HepG2 (cell line): ENCODE measurements around the gene CORO7. TPM values are rescaled to one million over a fixed set of nuclear protein-coding genes. Genes with fewer than 3 reads are reported as not detected.

ENCODE experiments used
- ASH2L ChIP-seq: fragments of 300-600, 200-600 bp; sonication (generic); IDR thresholded peaks from 2 replicates; pipeline ENCODE4 v1.7.0; 2017; ENCODE audit warnings: low read depth, mild to moderate bottlenecking, moderate library complexity, mixed read lengths, low read length; ENCODE audit not compliant: insufficient read length
- BCL6 ChIP-seq: IDR thresholded peaks from 2 replicates; pipeline ENCODE4 v1.6.1; 2016; ENCODE audit warnings: missing genetic modification reagents, missing compliant biosample characterization
- ELF1 ChIP-seq: sonication (generic); formaldehyde crosslinking; IDR thresholded peaks from 2 replicates; pipeline ENCODE4 v1.4.0; 2020; ENCODE audit warnings: missing genetic modification reagents
- ELF3 ChIP-seq: IDR thresholded peaks from 2 replicates; pipeline ENCODE4 v1.6.1; 2016; ENCODE audit warnings: missing genetic modification reagents, missing compliant biosample characterization
- FOSL1 ChIP-seq: sonication (generic); formaldehyde crosslinking; IDR thresholded peaks from 2 replicates; pipeline ENCODE4 v1.9.0; 2021; ENCODE audit warnings: missing genetic modification reagents, borderline replicate concordance
- GABPA ChIP-seq, 2 experiments: IDR thresholded peaks; 2 replicates each; pipeline ENCODE4 v1.6.1; 2011 to 2016; ENCODE audit warnings: low read depth in 2 of 2, low read length in 1 of 2, missing biosample characterization in 1 of 2, missing genetic modification characterization in 1 of 2
- HNRNPK ChIP-seq: fragments of 200-400 bp; formaldehyde crosslinking; IDR thresholded peaks from 2 replicates; pipeline ENCODE4 v1.6.1; 2018; ENCODE audit warnings: low read length, low read depth, moderate library complexity, mild to moderate bottlenecking; ENCODE audit not compliant: poor library complexity, severe bottlenecking
- MBNL3 ChIP-seq: fragments of 250-450 bp; sonication (Bioruptor Pico); conservative IDR thresholded peaks from 2 replicates; pipeline ENCODE4 v1.8.0; 2022; ENCODE audit warnings: mild to moderate bottlenecking, inconsistent platforms
- NR2F1 ChIP-seq, 2 experiments: fragments of 450-650 bp in 1 of 2; formaldehyde crosslinking in 1 of 2; IDR thresholded peaks; 2 replicates each; pipeline versions ENCODE4 v1.5.0 to v1.6.1; 2016 to 2020; ENCODE audit warnings: mild to moderate bottlenecking in 1 of 2, missing compliant biosample characterization in 1 of 2, missing genetic modification reagents in 1 of 2, moderate library complexity in 1 of 2
- RCOR2 ChIP-seq: IDR thresholded peaks from 2 replicates; pipeline ENCODE4 v1.6.1; 2016; ENCODE audit warnings: missing biosample characterization, missing genetic modification reagents
- REXO4 ChIP-seq: sonication (generic); formaldehyde crosslinking; IDR thresholded peaks from 2 replicates; pipeline ENCODE4 v1.8.0; 2022; ENCODE audit warnings: missing genetic modification reagents, mild to moderate bottlenecking, borderline replicate concordance
- SMAD3 ChIP-seq: sonication (generic); formaldehyde crosslinking; IDR thresholded peaks from 2 replicates; pipeline ENCODE4 v1.4.0; 2020; ENCODE audit warnings: missing genetic modification reagents
- SMC3 ChIP-seq: IDR thresholded peaks from 2 replicates; pipeline ENCODE4 v1.6.1; 2011; ENCODE audit warnings: low read length, improper control_type of control experiment
- SP2 ChIP-seq: sonication (generic); formaldehyde crosslinking; IDR thresholded peaks from 2 replicates; pipeline ENCODE4 v1.5.1; 2020; ENCODE audit warnings: mild to moderate bottlenecking, missing genetic modification reagents
- WIZ ChIP-seq: sonication (generic); formaldehyde crosslinking; IDR thresholded peaks from 2 replicates; pipeline ENCODE4 v1.5.1; 2020; ENCODE audit warnings: mild to moderate bottlenecking, missing genetic modification reagents
- ZBTB3 ChIP-seq: sonication (generic); formaldehyde crosslinking; IDR thresholded peaks from 2 replicates; pipeline ENCODE4 v1.4.0; 2020; ENCODE audit warnings: low read depth, mild to moderate bottlenecking, moderate library complexity, missing genetic modification reagents, borderline replicate concordance
- ZFP36L1 ChIP-seq: sonication (generic); formaldehyde crosslinking; IDR thresholded peaks from 2 replicates; pipeline ENCODE4 v1.8.0; 2022; ENCODE audit warnings: mild to moderate bottlenecking, missing genetic modification reagents, moderate library complexity
- ZNF839 ChIP-seq: sonication (generic); formaldehyde crosslinking; IDR thresholded peaks from 2 replicates; pipeline ENCODE4 v1.4.0; 2020; ENCODE audit warnings: missing genetic modification reagents, mild to moderate bottlenecking, borderline replicate concordance
- polyA plus RNA-seq, 8 experiments: library from polyadenylated mRNA; depleted of rRNA in 3 of 8; stranded (reverse) in 7 of 8; unstranded in 1 of 8; fragments of >200 nt; fragmentation: Illumina TruSeq in 4 of 8; extraction: Trizol in 4 of 8; gene quantifications; 2 replicates each; pipeline versions ENCODE4 v1.2.1 to v1.2.3, GENCODE V29; 2011 to 2016; ENCODE audit warnings: low read depth in 4 of 8, missing spikeins in 1 of 8, mixed read lengths in 1 of 8; ENCODE audit not compliant: insufficient read depth in 1 of 8
- total RNA-seq, 5 experiments: library from RNA; depleted of rRNA; stranded (reverse); fragments of >200 nt; fragmentation: Illumina TruSeq; extraction: Trizol; gene quantifications; 2 replicates each; pipeline ENCODE4 v1.2.3, GENCODE V29; 2016; ENCODE audit warnings: low read depth in 1 of 5
- TF ChIP-seq, protein P1 (sequence below): IDR thresholded peaks from 2 replicates; pipeline ENCODE4 v1.6.1; 2016; ENCODE audit warnings: low read depth, borderline replicate concordance
- TF ChIP-seq, protein P2 (sequence below): sonication (generic); formaldehyde crosslinking; conservative IDR thresholded peaks from 2 replicates; pipeline ENCODE4 v1.8.0; 2022; ENCODE audit warnings: missing genetic modification reagents
- TF ChIP-seq, protein P3 (sequence below): sonication (generic); formaldehyde crosslinking; IDR thresholded peaks from 2 replicates; pipeline ENCODE4 v1.5.0; 2020; ENCODE audit warnings: mild to moderate bottlenecking, missing genetic modification reagents
- TF ChIP-seq, protein P4 (sequence below): sonication (generic); formaldehyde crosslinking; IDR thresholded peaks from 2 replicates; pipeline ENCODE4 v1.4.0; 2020; ENCODE audit warnings: missing genetic modification reagents

CORO7 gene
- total and polyA plus RNA-seq, 2 of the 13 experiments (the other 11 are each of a cell fraction or from before 2014, with no cell fraction given): 9.9 to 14.3 TPM

DNA sequence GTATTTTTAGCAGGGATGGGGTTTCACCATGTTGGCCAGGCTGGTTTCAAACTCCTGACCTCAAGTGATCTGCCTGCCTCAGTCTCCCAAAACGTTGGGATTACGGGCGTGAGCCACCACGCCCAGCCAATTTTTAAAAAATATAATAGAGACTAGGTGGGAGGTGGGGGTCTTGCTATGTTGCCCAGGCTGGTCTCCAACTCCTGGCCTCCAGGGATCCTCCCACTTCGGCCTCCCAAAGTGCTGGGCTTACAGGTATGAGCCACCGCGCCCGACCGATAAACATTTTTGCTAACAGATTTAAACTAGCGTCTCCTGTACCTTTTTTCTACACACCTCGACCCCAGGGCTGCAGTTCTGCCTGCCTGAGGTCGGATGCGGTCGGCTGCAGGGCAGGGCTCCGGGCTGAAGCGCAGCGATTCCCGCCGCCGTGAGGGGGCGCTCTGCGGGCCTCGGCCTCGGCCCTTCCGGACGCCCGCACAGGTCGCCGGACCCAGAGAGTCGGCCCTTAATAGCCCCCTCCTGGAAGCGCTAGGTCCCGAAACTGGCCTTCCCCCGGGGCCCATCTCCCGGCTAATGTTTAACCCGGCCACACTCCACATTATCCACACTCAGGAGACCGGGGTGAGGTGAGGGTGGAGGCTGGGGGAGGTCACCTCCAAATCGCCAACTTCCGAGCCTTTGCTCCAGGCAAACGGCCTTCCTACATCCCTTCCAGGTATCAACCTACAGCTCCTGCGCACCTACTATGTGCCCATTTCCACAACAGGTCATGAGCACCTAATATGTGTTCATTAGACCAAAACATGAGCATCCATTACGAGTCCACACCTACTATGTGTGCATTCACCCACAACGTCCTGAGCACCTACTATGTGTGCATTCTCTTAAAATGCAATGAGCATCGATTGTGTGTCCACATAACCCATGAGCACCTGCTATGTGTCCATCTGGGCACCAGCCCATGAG lies 102.5 kb downstream of the CORO7 start (continued):
- TF ChIP-seq, protein P1, sequence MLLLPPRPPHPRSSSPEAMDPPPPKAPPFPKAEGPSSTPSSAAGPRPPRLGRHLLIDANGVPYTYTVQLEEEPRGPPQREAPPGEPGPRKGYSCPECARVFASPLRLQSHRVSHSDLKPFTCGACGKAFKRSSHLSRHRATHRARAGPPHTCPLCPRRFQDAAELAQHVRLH (CRISPR knock-in tag): peak; percentile 64; the same call in 1 of the 2 replicates
- no peak; the same call in 1 of the 2 replicates for TF ChIP-seq RCOR2
- TF ChIP-seq REXO4 (CRISPR knock-in tag): no peak
- TF ChIP-seq, protein P2, sequence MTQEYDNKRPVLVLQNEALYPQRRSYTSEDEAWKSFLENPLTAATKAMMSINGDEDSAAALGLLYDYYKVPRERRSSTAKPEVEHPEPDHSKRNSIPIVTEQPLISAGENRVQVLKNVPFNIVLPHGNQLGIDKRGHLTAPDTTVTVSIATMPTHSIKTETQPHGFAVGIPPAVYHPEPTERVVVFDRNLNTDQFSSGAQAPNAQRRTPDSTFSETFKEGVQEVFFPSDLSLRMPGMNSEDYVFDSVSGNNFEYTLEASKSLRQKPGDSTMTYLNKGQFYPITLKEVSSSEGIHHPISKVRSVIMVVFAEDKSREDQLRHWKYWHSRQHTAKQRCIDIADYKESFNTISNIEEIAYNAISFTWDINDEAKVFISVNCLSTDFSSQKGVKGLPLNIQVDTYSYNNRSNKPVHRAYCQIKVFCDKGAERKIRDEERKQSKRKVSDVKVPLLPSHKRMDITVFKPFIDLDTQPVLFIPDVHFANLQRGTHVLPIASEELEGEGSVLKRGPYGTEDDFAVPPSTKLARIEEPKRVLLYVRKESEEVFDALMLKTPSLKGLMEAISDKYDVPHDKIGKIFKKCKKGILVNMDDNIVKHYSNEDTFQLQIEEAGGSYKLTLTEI (CRISPR knock-in tag): no peak
- TF ChIP-seq ELF3 (CRISPR knock-in tag): peak; percentile 24; the same call in 1 of the 2 replicates
- TF ChIP-seq NR2F1 (CRISPR knock-in tag; IDR thresholded peaks at IDR 0.05): 0 out of 4 replicates have a peak, but pooled peaks have one; percentile 22 to 47
- peak; percentile 65 for TF ChIP-seq ASH2L
- TF ChIP-seq HNRNPK: no peak
- 0 out of 2 replicates have a peak, but pooled peaks have one; percentile 63 for TF ChIP-seq ZBTB3 (CRISPR knock-in tag)
- TF ChIP-seq ELF1 (CRISPR knock-in tag): peak; percentile 63
- TF ChIP-seq BCL6: 0 out of 2 replicates have a peak, but pooled peaks have one; percentile 4
- peak; percentile 20; the same call in 1 of the 2 replicates for TF ChIP-seq SMC3
- TF ChIP-seq WIZ (CRISPR knock-in tag): no peak
- TF ChIP-seq ZNF839 (CRISPR knock-in tag): no peak
- no peak for TF ChIP-seq FOSL1 (CRISPR knock-in tag)
- 0 out of 2 replicates have a peak, but pooled peaks have one; percentile 39 for TF ChIP-seq ZFP36L1
- TF ChIP-seq SMAD3 (CRISPR knock-in tag): no peak
- TF ChIP-seq, protein P3, sequence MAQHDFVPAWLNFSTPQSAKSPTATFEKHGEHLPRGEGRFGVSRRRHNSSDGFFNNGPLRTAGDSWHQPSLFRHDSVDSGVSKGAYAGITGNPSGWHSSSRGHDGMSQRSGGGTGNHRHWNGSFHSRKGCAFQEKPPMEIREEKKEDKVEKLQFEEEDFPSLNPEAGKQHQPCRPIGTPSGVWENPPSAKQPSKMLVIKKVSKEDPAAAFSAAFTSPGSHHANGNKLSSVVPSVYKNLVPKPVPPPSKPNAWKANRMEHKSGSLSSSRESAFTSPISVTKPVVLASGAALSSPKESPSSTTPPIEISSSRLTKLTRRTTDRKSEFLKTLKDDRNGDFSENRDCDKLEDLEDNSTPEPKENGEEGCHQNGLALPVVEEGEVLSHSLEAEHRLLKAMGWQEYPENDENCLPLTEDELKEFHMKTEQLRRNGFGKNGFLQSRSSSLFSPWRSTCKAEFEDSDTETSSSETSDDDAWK (CRISPR knock-in tag): no peak
- TF ChIP-seq MBNL3 (CRISPR knock-in tag): no peak
- no peak for TF ChIP-seq SP2
- no peak for TF ChIP-seq GABPA (IDR thresholded peaks at IDR 0.05; ENCODE audit: low read depth, low read length)
- TF ChIP-seq GABPA (CRISPR knock-in tag; IDR thresholded peaks at IDR 0.05; ENCODE audit: low read depth): peak; percentile 37; the same call in 1 of the 2 replicates
- TF ChIP-seq, protein P4, sequence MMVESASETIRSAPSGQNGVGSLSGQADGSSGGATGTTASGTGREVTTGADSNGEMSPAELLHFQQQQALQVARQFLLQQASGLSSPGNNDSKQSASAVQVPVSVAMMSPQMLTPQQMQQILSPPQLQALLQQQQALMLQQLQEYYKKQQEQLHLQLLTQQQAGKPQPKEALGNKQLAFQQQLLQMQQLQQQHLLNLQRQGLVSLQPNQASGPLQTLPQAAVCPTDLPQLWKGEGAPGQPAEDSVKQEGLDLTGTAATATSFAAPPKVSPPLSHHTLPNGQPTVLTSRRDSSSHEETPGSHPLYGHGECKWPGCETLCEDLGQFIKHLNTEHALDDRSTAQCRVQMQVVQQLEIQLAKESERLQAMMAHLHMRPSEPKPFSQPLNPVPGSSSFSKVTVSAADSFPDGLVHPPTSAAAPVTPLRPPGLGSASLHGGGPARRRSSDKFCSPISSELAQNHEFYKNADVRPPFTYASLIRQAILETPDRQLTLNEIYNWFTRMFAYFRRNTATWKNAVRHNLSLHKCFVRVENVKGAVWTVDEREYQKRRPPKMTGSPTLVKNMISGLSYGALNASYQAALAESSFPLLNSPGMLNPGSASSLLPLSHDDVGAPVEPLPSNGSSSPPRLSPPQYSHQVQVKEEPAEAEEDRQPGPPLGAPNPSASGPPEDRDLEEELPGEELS (CRISPR knock-in tag): peak; percentile 66
